Pons (tissue), 1 donor: Measurements from ENCODE around the gene LRRC61.
"Not testable (repeated sequence)": the region's sequence is repeated elsewhere in the genome, so short reads cannot be mapped to it uniquely, and the experiment has no call there.

ENCODE experiments used
- DNase-seq: peaks from one replicate; pipeline ENCODE4 v3.0.0-alpha.2; 2016; ENCODE audit warnings: low spot score

Gene LRRC61

GRCh38 chr7:150307904-150308303, 15.3 kb upstream of the LRRC61 start:
- DNase-seq, result no peak

DNA sequence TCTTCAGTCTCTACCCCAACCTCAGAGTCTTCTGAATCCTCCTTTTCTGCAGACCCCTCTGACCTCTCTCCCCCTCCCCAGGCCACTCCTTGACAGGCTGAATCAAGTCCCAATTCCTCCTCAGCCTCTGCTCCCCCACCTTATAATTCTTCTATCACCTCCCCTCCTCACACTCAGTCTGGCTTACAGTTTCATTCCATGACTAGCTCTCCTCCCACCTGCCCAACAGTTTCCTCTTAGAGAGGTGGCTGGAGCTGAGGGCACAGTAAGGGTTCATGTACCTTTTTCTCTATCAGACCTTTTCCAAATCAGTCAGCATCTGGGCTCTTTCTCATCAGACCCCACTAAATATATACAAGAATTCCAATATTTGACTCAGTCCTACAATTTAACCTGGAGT, 14.6 kb upstream of the LRRC61 start:
- DNase-seq, result no peak

GRCh38 chr7:150311146-150311545, 12.0 kb upstream of the LRRC61 start:
- DNase-seq, result no peak

DNA sequence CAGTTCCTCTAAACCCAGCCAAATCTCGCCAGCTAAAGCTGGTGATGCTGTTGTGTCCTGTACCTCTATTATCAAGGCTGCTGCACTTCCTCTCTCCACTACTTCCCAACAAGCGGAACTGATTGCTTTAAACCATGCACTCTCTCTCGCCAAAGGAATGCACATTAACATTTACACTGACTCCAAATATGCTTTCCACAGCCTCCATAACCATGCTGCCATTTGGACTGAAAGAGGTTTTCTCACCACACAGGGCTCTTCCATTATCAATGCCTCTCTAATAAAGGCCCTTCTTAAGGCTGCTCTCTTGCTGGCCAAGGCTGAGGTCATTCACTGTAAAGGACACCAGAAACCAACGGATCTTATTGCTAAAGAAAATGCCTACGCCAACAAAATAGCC, 11.4 kb upstream of the LRRC61 start:
- no peak for DNase-seq

DNA sequence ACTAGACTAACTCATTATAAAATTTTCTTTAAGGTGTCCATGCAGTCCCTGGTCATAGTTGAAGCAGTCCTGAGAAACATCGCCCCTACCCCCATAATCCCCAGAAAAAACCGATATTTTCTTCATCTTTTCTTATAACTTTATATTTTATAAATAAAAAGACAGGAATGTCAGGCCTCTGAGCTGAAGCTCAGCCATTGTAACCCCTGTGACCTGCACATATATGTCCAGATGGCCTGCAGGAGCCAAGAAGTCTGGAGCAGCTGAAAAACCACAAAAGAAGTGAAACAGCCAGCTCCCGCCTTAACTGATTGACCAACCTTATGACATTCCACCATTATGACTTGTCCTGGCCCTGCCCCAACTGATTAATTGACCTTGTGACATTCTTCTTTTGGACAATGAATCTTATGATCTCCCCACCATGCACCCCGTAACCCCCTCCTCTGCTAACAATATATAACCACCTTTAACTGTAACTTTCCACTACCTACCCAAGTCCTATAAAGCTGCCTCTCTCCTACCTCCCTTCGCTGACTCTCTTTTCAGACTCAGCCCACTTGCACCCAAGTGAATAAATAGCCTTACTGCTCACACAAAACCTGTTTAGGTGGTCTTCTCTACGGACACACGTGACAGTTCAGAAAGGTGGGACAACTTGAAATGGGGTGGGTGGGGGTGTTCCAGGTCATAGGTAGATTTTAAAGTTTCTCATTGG, 10.3 kb upstream of the LRRC61 start:
- DNase-seq, result not testable (repeated sequence)

- no peak for DNase-seq
Observed at GRCh38 chr7:150313367-150313809, 9.8 kb upstream of the LRRC61 start.

DNA sequence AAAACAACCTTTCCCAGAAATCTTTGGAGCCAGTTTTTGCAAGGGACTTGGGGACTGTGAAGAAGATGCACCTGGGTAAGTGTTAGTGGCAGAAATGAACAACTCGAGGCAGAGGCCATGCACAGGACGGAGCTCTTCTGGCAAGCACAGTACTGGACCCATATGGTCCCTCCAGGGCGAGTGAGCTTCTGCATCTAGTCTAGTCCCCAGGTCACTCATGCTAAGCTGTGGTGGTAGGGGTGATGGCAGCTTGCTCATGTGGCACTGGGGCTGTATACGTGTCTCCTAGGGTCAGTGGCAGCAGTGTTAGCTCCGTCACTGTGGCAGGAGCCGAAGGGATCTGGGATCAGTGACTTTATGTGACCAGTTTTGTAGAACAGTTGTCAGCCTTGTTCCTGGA, 9.3 kb upstream of the LRRC61 start:
- no peak for DNase-seq

DNA sequence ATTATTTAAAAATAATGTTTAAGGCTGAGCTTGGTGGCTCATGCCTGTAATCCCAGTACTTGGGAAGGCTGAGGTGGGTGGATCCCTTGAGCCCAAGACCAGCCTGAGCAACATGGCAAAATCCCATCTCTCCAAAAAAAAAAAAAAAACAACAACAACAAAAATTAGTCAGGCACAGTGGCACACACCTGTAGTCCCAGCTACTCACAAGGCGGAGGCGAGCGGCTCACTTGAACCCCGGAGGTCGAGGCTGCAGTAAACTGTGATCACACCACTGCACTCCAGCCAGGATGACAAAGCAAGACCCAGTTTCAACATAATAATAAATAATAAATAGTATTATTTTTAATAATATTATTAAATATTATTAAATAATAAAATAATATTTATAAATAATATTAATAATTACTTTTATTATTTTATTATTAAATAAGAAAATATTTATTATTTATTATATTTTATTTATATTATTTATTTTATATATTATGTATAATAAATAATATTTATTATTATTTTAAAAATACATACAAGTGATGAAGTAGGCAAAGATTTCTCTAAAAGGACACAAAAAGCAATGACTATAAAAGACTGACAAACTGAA, 8.4 kb upstream of the LRRC61 start:
- no peak for DNase-seq

DNA sequence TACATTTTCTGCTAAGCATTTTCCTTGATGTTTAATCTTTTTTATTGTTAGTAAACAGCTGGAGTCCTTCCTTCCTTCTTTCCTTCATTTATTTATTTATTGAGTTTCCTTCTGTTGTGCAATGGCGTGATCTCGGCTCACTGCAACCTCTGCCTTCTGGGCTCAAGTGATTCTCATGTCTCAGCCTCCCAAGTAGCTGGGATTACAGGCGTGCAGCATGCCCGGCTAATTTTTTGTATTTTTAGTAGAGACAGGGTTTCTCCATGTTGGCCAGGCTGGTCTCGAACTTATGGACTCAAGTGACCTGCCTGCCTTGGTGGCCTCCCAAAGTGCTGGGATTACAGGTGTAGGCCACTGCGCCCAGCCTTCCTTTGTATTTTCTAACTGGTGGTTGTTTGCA, 6.2 kb upstream of the LRRC61 start:
- DNase-seq, result not testable (repeated sequence)

- DNase-seq, result no peak
Observed at GRCh38 chr7:150317748-150318444, 5.3 kb upstream of the LRRC61 start.

GRCh38 chr7:150321788-150322113, 1.4 kb upstream of the LRRC61 start:
- no peak for DNase-seq

- no peak for DNase-seq
Observed at GRCh38 chr7:150322114-150322832, 882 bp upstream of the LRRC61 start.

DNA sequence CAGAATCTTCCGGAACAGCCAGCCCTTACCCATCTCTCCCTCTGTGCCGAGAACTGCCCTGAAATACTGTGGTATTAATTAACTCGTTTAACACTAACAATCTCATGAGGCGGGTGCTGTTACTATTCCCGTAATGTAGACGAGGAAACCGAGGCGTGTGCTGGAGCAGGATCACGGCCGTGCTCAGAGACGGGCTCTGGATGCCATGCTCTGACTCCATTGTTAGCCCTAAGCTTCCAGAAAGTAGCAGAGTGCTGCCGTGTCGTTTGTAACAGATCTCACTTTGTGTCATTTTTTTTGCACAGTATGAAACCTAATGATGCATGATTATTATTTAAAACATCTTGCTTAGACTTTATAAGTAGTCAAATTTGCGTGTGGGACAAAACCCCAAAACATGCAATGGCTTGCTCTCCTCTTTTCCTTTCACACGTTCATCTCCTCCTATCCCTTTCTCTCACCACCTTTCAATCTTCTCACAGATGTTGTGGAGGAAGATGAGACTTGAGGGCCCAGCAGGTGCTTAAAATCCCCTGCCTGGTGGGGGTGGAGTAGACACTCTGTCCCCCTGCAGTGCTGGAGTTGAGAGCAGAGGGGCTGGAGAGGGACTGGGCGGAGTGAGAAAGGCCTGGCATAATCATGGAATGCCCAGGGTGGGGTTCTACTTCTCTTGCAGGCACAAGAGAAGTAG, 672 bp downstream of the LRRC61 start:
- no peak for DNase-seq

GRCh38 chr7:150324373-150324961, 1.3 kb downstream of the LRRC61 start:
- DNase-seq, result no peak

GRCh38 chr7:150325110-150325611, 2.0 kb downstream of the LRRC61 start:
- DNase-seq, result no peak

- no peak for DNase-seq
Observed at GRCh38 chr7:150325901-150326300, 2.7 kb downstream of the LRRC61 start.

DNA sequence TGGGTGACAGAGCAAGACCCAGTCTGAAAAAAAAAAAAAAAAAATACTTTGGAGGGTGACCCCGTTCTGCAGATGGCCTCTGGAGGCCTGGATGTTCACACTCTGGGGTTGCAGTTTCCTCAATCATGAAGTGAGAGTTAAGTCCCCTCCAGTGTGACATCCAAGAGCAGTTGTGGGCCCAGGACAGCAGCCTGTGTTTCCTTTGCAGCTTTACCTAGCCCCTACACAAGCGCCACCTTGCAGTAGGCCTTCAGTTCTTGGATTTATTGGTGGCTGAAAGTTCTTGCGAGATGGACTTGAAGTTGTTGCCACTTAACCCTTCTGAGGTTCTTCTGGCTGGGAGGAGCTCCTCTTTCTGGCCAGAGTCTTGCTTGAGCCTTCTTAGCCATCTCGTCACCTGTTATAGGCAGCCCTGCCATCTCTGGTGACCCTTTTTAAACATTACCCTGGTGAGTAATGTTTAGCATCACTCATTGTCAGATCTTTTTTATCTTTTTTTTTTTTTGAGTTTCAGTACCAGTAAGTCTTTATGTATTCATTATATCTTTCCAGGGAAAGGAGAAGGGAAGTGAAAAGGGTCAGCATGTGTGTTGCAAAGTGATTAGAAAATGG, 3.6 kb downstream of the LRRC61 start:
- no peak for DNase-seq

DNA sequence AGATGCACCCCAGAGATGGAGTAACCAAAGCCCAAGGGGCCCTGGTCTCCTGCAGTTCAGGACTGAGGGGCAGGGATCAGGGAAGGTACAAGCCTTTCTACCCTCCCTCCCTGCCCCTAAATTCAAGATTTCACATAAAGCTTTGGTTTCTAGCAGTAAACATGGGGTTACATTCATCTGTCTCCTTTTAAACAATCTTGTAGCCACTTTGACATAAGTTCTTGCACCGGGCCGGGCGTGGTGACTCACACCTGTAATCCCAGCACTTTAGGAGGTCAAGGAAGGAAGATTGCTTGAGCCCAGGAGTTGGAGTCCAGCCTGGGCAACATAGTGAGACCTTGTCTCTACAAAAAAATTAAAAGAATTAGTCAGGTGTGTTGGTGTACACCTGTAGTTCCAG, 4.2 kb downstream of the LRRC61 start:
- no peak for DNase-seq

DNA sequence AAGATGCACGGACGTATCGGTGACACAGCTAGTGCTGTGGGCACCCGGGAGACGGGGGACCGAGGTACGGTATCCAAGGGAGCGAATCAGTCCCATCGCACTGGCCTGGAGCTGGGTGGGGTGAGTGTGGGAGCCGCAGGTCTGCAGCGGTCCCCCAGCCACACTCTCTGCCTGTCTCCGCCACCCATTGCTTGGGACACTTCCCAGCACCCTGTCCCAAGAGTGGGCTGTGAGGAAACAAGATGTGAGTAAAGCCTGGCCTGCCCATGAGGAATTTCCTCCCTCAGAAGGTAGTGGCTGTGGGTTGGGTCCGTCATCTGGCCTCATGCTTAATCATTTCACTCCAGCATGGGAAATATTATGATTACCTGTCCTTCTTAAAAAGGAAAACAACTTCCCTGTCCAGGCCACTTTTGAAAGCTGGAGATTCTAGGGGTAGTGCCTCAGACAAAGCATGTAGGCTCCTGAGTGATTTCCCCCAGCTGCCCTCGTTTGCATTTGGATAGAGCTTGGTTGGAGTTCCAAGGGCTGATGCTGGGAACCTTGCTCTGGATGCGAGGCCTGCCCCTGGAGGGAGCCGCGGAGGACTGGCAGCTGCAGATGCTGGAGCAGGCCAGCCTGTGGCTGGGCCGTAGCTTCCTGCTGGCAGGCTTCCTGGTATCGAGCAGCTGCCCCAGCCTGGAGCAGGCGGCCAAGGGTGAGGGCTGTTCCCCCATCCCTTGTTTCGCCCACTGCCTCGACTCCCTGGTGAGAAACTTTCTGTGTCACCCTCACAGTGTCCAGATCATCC, 6.4 kb downstream of the LRRC61 start:
- peak; percentile 17 for DNase-seq

DNA sequence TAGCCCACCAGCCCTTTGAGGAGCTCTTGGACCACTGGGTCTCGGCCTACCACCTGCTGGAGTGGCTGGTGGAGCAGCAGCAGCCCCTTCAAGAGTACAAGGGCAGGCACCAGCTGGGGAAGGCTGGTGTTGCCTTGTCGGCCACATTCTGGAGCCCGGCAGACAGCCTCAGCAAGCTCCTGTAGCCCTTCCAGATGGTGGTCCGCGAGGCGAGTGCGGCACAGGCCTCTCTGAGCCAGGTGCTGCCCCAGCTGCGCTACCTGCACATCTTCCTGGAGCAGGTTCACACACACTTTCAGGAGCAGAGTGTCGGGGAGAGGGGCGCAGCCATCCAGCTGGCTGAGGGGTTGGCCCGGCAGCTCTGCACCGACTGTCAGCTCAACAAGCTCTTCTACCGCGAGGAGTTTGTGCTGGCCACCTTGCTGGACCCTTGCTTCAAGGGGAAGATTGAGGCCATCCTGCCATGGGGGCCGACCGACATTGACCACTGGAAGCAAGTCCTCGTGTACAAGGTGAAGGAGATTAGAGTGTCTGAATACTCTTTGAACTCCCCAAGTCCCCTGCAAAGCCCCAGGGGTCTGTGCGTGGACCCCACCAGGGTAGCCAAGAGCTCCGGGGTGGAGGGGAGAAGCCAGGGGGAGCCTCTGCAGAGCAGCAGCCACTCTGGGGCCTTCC, 7.2 kb downstream of the LRRC61 start:
- DNase-seq, result no peak
